ENCODE results near the gene PBRM1. TPM values are rescaled to one million over a fixed set of nuclear protein-coding genes. Genes with fewer than 3 reads are reported as not detected.
"Not testable (repeated sequence)": the region's sequence is repeated elsewhere in the genome, so short reads cannot be mapped to it uniquely, and the experiment has no call there.

Gene PBRM1
- total RNA-seq, 1 experiment from 2014 or later, result 24.5 TPM

DNA sequence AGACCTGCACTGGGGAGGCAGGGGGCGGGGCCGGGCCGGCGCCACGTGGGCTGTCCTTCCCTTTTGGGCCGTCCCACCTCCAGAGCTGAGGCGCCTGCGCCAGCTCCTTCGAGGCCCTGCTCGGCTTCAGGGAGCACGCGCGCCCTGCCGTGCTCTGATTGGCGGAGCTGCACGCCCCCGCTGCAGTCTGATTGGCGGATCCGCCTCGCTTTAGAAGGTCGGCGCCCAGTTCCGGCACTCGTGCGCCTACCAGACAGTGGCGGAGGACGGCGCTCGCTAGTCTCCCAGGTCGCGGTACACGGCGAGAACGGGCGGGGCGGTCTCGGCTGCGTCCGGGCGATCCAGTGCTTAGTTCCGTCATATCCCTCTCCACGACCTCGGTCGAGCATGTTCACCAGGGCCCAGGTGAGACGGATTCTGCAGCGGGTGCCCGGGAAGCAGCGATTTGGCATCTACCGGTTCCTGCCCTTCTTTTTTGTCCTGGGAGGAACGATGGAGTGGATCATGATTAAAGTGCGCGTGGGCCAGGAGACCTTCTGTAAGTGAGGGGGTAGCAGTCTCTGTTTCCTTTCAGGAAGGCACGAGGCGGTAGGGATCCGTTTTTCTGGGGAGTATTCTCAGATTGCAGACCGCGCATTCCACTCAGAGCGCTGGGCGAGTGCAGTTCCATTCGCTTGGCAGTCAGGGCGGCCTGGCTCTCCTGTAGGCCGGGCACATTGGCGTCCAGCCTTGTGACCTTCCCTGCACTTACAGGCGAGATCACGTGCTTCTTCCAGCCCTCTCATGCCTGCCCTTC, 149.1 kb downstream of the PBRM1 start, which contains the start of gene UQCC5:
Gene UQCC5, plus strand, starts transcription at position 237 of the 796 bp plus-strand sequence. Its CDS starts 151 bp downstream, at position 388.
- peak; percentile 96 for DNase-seq (ENCODE audit: low read depth)

DNA sequence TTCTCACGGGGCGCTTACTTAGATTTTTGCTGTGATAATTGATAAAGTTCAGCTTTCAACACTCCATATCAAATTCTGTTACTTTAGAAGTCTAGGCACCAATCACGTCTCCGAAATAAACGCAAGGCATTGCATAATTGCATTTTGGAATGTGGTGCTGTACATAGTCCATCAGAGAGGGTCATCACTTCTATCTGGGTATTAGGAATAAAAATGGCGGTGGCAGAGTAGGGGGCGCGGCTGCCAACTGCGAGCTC, 149.7 kb downstream of the PBRM1 start:
- no peak for DNase-seq (ENCODE audit: low read depth)

DNA sequence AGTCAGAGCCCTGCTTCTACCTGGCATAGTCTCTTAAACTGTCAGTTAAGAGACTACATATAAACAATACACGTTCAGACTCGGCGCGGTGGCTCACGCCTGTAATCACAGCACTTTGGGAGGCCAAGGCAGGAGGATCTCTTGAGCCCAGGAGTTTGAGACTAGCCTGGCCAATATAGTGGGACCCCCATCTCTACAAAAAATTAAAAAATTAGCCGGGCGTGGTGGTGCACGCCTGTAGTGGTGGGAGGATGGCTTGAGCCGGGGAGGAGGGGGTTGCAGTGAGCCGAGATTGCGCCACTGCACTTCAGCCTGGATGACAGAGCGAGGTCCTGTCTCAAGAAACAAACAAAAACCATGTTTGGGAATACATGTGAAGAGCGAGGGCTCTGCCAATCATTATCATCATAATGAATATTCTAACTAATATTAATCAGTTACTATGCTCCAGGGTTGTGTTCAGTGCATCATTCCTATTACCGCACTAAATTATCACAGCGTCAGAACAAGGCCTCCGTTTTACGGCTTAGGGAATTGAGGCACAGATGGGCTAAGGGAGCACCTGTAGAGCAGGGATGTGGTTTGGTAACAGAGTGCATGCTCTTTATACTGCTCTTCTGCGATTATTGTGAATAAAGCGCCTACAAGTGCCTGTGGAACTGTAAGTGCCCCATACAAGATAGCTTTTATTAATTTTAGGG, 150.2 kb downstream of the PBRM1 start:
- DNase-seq (ENCODE audit: low read depth), result no peak

DNA sequence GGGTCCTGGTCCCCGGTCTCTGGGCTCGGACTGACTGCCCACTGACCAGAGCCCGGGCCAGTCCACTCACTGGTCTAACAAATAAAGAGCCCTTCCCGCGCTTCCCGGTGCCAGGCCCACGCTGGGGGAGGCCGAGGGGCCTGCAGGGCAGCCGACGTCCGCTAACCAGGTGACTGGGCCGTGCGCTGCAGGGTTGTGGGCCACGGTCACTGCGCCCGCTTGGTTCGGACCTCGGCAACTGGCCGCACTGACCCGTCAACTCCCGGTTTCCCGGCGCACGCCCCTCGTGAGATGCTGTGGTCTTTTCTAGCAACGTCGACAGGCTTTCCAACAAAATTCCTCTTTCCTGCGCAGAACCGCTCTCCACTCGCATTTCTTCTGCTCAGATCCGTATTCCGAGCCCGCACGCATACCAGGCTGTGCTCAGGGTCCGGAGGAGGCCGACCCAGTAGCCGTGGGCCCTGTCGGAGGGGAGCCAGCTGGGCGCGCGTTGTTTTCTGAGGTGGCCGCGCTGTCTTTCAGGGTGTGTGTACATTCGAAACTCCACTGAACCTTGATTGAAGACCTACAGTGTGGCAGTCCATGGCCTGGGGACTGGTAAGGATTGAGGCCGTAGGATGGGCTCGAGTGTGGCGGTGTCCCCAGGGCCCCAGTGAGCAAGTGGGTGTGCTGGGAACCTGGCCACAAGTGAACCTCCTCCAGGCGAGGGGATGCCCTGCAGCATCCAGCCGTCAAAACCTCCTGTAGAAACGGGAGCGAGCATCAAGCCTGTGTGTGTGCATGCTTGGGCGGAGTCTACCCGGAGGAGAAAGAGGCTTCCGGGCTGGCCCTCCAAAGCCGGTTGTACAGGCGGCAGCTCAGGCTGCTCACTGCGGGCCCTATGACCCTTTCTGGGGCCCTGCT, 151.2 kb downstream of the PBRM1 start:
- no peak for DNase-seq (ENCODE audit: low read depth)

DNA sequence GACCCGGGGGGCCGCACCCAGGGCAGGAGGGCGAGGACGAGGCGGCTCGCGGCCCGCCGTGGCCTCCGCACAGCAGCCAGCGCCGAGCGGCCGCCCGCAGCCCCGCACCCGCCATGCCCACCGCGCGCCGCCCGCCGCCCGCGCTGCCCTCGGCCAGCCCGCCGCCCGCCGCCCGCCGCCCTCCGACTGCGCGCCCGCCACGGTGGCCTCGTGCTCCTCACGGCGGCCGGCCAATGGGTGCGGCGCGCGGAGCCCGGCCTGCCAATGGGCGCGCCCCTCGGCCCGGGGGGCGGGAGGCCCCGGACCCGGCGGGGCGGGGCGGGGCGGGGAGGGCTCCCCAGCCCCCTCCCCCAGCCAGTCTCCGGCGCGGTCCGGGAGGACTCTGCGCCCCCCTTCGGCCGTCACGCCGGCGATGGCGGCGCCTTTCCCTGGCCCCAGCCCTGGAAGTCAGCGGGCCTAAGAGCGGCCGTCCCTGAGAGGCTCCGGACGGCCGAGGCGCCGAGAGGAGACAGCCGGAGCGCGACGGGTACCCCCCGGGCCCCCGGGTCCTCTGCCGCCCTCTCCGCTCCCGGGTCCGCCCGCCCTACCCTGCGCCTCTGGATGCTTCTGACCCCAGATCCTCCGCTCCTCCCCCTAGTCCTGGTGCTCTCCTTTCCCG, 152.0 kb downstream of the PBRM1 start, which contains the start of gene NT5DC2:
Gene NT5DC2, minus strand, starts transcription at position 235 of the 658 bp plus-strand sequence. Its CDS starts 120 bp downstream, at position 115.
- DNase-seq (ENCODE audit: low read depth), result peak; percentile 62

DNA sequence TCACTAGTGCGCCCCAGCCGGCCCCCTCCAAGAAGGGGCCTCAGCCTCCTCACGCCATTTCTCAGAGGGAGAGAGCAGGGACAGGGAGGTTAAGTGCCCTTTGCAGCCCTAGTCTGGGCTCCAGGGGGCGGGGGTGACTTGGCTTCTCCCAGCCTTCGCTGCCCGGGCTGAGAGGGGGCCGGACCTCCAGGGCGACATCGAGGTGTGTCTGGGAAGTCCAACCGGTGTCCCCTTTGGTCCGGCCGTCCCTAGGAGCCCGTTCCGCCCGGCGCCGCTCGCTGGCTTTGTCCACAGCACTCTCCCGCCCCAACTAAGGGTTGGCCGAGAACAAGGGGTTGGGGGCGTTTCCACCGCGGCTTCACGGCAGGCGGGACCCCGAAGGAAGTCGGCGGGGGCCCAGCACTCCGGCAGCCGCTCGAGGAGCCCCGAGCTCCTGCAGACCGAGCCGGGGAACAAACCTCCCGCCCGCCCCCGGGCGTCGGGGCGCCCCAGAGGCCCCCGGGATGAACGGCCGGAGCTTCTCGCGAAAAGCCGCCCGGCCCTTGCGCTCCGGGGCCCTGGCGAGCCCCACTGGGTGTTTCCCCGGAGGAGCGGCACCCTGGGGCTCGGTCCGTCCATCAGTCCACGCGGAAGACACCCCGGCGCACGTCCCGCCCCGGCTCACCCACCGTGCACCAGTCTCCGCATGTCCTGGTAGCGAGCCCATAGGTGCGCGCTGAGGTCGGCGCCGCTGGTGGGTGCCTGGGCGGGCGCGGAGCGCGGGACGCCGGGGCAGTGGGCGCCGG, 152.7 kb downstream of the PBRM1 start:
- DNase-seq (ENCODE audit: low read depth), result peak; percentile 37

DNA sequence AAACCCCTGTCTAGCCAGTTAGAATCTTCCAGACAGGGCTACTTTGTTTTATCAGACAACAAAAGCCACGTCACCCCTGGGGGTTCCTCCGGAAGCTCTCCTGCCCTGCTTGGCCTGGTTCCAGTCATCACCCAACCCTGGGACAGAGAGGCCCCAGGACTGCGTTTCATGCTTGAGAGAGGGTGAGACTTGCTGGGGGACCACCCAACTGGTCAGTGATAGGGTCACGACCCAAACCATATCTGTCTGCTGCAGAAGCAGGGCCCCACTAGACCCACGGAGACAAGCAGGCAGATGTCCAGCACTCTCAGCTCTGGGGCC, 153.2 kb downstream of the PBRM1 start:
- peak; percentile 45 for DNase-seq (ENCODE audit: low read depth)

DNA sequence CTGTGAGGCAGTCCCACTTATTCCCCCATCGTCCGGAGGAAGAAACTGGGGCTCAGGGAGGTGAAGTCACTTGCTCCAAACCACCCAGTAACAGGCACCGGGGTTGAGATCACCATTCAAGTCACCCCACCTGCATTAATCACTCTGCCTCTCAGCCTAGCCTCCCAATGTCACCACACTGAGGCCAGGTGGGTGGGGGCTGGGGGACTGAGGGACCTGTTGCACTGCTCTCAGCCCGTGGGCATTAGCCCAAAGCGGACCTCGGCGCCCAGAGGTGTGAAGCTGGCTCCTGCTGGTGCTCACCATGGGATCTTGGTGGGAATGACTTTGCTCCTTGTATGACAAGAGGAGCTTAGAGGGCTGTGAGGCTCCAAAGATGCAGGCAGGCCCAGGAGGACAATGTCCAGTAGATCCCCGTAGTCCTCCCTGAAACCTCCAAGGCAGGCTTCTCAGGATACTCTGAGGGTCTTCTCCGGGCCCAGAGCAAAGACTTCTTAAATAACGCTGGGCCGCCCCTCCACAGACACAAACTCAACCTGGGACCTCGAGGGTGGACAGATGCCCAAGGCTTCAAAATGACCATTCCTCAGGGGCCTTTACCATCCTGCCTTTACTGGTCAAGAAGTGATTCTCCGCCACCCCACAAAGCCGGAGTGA, 153.7 kb downstream of the PBRM1 start:
- DNase-seq (ENCODE audit: low read depth), result no peak

DNA sequence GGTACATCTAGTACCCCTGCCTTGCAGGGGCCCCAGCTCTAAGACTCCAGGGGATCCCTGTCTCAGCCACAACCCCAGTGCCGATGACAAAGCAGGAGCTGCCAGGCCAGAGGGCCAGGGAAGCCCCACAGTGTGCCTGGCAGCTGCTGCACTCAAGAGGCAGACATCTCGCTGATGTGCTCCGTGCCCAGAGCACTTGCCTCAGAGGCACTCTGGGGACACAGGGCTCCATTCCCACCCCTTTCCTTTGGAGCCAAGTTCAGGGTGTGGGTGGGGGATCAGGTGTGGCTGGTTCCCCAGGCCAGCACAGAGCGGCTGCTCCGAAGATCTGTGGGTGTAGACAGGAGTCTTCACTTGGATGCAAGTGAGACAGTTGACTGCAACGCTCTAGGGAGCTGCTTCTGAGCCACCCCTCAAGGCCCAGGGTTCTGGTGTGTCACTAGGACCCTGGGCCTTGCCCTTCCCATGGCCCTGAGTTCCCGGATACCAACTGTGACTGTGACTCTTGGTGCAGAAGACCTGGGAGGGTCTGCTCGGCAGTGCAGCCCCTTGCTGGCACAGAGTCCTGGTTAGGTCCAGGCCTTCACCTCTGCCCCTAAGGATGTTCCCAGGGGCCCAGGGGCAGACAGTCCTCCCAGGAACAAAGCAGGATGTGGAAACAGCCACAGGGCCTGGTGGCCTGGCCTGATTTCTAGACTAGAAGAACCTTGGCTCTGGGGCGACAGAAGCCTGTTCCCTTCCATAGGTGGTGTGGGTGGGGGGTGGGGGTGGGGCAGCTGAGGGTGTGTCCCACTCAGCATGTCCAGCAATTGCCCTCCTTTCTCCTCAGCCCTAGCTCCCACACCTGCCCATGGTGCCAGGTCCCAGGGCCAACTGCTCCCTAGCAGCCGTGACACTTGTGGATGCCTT, 154.5 kb downstream of the PBRM1 start:
- no peak for DNase-seq (ENCODE audit: low read depth)

DNA sequence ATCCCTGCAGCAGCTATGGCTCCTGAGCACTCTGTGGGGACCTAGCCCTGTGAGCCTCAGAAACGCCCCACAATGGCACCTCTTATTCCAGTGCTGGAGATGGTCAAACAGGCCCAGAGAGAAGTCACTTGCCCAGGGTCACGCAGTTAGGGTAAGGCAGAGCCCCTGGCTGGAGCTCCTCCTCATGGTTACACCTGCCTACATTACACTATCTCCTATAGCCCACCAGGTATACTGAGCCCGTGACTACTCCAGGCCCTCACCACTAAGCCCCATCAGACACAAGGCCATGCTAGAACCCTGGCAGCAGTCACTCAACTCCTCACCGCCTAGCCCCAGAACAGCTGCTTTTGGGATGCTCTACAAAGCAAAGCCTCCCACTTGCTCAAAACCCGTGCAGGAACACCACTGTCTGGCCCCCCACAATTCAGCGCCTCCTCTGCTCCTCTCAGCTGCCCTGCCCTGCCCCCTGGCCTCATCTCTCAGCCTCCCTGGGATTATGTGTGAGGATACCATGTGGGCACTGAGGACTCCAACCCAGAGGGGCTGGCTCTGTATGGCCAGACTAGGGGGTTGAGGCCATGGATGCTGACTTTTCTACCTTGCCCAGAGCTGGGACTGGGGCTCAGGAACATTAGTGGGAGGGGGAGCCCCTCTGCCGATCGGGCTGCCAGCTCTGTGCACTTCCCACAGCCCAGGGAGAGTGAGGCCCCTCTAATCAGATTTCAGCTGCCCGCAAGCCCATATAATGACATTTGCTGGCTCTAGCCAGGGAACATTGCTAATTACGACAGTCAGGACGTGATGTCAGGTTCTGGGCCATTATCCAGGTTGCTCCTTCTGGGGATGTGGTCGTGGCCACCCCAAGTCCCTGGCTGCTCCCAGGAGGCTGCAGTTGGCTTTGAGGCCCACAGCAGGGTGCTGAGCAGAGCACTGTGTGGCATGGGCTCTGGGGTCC, 156.1 kb downstream of the PBRM1 start:
- DNase-seq (ENCODE audit: low read depth), result peak; percentile 25

DNA sequence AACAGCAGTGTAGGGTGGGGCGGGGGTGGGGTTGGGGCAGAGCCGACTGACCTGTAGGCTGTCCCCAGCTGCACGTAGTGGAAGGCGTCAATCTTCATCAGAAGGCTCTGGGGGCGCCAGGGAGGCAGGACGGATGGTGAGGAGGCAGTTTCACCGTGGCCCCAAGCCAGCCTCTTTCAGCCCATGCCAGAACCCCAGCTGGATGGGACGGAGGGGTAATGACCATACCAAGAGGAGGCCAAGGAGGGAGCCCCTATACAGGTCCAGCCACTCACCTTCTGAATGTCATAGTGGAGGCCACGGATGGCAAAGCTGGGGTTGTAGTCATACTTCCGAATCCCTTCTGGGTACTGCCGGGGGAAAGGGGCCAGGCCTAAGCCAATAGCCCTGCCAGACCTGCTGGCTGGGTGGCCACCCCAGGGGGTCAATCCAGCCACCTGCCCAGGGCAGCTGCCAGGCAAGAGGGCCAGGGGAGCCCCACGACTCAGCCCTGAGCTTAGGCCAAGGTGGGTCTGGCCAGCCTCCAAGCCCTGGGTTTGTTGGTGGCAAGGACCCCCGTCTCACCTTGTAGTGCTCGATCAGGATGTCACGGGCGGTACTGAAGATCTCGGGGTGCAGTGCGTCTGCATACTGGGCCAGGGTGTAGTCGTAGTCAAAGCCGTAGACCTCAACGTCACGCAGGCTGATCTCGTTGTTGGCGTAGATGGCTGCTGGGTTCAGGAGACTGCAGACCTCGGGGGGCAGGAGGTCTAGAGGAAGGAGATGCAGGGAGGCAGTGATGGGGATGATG, 156.9 kb downstream of the PBRM1 start:
- no peak for DNase-seq (ENCODE audit: low read depth)

DNA sequence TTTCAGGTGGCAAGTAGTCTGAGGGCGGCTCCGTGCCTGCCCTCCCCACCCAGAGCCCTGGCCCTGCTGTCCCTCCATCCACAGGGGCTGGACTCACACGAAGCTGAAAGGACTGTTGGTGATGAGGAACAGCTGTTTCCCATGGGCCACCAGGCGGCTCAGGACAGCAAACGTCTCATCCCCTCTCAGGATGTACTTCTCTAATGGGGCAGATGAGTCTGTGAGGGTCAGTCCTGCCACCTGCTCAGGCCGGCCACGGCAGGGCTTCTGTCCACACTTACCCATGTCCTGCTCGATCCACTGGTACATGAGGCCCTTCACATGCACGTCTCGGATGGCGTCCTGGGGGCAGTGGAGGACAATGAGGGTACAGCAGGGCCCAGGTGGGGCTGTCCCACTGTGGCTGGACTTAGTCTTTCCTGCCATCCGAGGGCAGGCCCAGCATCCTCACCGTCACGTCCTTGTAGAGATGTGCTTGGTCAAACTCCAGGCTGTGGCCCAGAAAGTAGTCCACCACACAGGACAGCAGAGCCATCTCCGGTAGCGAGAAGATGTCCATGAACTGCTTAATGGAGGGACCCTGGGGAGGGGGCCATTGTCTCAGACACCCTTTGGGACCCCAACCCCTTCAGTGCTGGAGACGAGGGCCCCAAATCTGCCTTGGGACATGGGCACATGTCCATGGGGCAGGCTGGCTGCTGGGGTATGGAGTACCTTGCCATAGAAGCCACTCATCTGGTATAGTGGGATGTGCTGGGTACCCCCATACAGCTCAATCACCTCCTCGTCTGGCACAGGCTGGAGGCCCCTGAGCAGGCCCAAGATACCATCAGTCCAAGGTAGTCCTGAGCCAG, 157.8 kb downstream of the PBRM1 start:
- no peak for DNase-seq (ENCODE audit: low read depth)

DNA sequence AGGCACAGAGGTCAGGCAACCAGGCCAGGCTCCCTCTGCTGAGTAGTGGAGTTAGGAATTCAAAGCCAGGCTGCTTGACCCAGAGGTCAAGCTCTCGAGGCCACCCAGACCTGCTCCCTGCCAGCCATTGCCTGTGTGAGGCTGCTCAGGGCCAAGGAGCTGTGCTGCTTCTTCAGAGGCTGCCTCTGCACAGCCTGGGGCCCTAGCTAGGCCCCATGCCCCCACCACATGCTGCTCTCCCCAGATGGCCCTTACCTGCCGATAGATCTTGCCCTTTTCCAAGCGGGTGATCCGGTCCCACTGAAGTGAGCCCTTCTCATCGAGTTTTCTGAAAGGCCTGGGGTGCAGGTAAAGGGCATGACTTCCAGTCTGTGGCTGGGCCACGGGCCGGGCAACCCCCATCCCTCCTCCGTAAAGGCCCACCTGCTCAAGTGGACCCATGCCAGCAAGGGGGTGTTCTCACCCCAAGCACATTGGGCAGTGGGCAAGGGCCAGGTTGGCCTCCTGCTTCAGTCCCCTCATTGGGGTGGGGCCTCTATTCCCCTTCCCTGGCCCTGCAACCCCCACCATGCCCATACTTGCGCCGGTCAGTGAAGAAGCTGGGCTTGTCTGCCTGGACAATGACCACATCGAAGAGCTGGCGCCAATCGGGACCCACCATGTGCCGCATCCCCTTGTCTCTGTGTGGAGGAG, 158.5 kb downstream of the PBRM1 start:
- no peak for DNase-seq (ENCODE audit: low read depth)

DNA sequence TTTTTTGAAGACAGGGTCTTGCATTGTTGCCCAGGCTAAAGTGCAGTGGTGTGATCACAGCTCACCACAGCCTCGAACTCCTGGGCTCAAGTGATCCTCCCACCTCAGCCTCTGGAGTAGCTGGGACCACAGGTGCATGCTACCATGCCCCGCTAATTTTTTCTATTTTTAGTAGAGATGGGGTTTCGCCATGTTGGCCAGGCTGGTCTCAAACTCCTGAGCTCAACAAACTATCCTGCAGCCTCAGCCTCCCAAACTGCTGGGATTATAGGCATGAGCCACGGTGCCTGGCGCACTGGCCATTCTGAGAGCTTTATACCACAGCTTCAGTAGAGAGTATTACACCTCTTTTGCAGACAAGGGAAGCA, 159.1 kb downstream of the PBRM1 start:
- not testable (repeated sequence) for DNase-seq (ENCODE audit: low read depth)

DNA sequence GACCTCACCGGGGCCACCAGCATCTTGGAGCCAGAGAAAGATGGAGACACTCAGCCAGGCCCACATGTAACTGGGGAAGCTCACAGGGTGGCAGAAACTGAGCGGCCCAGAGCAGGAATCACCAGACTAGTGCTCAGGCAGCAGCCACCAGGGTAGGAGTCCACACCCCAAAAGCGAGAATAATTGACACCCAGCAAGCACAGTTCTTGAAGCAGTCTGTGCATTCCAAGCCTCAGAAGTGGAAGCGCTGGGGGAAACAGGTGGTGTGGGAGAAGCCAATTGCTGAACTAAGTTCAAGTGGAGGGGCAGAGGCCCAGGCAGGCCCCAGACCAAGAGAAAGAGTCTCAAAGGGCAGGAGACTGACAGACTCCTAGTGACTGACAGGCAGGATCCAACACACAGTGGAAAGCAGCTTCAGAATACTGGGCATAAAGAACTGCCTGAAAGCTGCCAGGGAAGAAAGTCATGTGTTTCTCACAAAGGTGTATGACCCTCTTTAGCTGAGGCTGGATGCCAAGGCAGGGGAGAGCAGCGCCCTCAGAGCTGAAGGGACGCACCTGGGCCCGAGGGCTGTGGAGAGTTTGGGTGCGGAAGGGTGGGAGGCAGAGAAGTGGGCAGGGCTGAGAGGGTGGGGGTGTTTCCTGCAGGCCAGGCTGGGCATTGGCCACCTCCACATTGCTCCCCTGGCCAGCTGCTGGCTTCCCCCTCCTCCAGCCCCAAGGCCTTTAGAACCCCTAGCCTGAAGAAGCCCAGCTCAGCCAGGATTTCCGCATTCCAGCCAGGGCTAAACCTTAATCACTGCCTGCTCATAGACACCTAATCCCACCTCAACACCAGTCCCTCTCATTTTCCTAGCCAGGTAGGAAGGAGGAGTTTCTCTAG, 159.8 kb downstream of the PBRM1 start:
- no peak for DNase-seq (ENCODE audit: low read depth)
